SK-N-SH (cell line): ENCODE data around the gene BRD3. TPM values are rescaled to one million over a fixed set of nuclear protein-coding genes. Genes with fewer than 3 reads are reported as not detected.
A peak's percentile ranks its signal among the peaks of the same experiment; 100 is the strongest.

ENCODE experiments used
- CTCF ChIA-PET: fragments of 300-600, 350-600 bp; formaldehyde crosslinking; extraction: SDS; loops from one replicate; lab custom pipeline; 2021; lab: Yijun Ruan, JAX
- POLR2A ChIA-PET: fragments of 350-600 bp; sonication (Branson Sonifier 250); formaldehyde crosslinking; extraction: SDS; loops from one replicate; lab custom pipeline; 2020; ENCODE audit warnings: antibody characterized with exemption, inconsistent platforms; lab: Yijun Ruan, JAX
- DNase-seq: peaks from one replicate; pipeline ENCODE4 v3.0.0; 2012
- H2AFZ ChIP-seq: fragments of 200-600 bp; sonication (generic); 2 replicates; pipeline ENCODE4 v1.8.1; 2016; ENCODE audit warnings: antibody characterized with exemption, mild to moderate bottlenecking, low read depth
- H3F3A ChIP-seq: fragments of 200-600 bp; sonication (generic); replicated peaks from 2 replicates; pipeline ENCODE3; 2016; ENCODE audit warnings: antibody characterized with exemption, mild to moderate bottlenecking; ENCODE audit not compliant: insufficient read depth
- H3K27ac ChIP-seq, 2 experiments: fragments of 200-500 bp in 1 of 2; fragments of 200-600 bp in 1 of 2; sonication (Bioruptor generic) in 1 of 2; sonication (generic), shearing (Covaris generic) in 1 of 2; 2 replicates each; pipeline versions ENCODE4 v1.5.1 to v1.6.1; 2014 to 2016; ENCODE audit warnings: low read depth in 2 of 2, inconsistent platforms in 1 of 2, low read length in 1 of 2, mild to moderate bottlenecking in 1 of 2, mixed read lengths in 1 of 2
- H3K27me3 ChIP-seq: fragments of 200-600 bp; sonication (generic), shearing (Covaris generic); 2 replicates; pipeline ENCODE4 v1.6.1; 2016; ENCODE audit warnings: mixed run types; ENCODE audit not compliant: insufficient read depth
- H3K36me3 ChIP-seq, 2 experiments: fragments of 200-500 bp in 1 of 2; fragments of 200-600 bp in 1 of 2; sonication (Bioruptor generic) in 1 of 2; sonication (generic) in 1 of 2; replicated peaks in 1 of 2; 2 replicates each; pipeline versions ENCODE3 to v1.5.1; 2014 to 2016; ENCODE audit warnings: low read length in 1 of 2, mild to moderate bottlenecking in 1 of 2; ENCODE audit not compliant: insufficient read depth in 2 of 2, control insufficient read depth in 1 of 2
- H3K4me1 ChIP-seq, 2 experiments: fragments of 200-500 bp in 1 of 2; fragments of 200-600 bp in 1 of 2; sonication (Bioruptor generic) in 1 of 2; sonication (generic), shearing (Covaris generic) in 1 of 2; 2 replicates each; pipeline versions ENCODE4 v1.5.1 to v1.6.1; 2014 to 2016; ENCODE audit warnings: low read depth in 1 of 2, low read length in 1 of 2, mixed run types in 1 of 2; ENCODE audit not compliant: insufficient read depth in 2 of 2, control insufficient read depth in 1 of 2
- H3K4me2 ChIP-seq: fragments of 200-600 bp; sonication (generic), shearing (Covaris generic); 2 replicates; pipeline ENCODE4 v1.6.1; 2017; ENCODE audit warnings: mixed run types
- H3K4me3 ChIP-seq, 2 experiments: fragments of 200-500 bp in 1 of 2; fragments of 200-600 bp in 1 of 2; sonication (Bioruptor generic) in 1 of 2; sonication (generic), shearing (Covaris generic) in 1 of 2; 2 replicates each; pipeline versions ENCODE4 v1.5.1 to v1.8.1; 2014 to 2016; ENCODE audit warnings: low read depth in 2 of 2, inconsistent platforms in 1 of 2, low read length in 1 of 2, mild to moderate bottlenecking in 1 of 2, mixed read lengths in 1 of 2, moderate library complexity in 1 of 2
- H3K79me2 ChIP-seq: fragments of 200-600 bp; sonication (generic); 2 replicates; pipeline ENCODE4 v1.8.1; 2017; ENCODE audit warnings: mild to moderate bottlenecking; ENCODE audit not compliant: insufficient read depth
- H3K9ac ChIP-seq: fragments of 200-600 bp; sonication (generic); 2 replicates; pipeline ENCODE4 v1.6.1; 2017; ENCODE audit warnings: mixed run types
- H3K9me2 ChIP-seq: fragments of 200-600 bp; sonication (generic); 2 replicates; pipeline ENCODE4 v1.6.1; 2017; ENCODE audit warnings: mixed run types
- H3K9me3 ChIP-seq: fragments of 200-600 bp; sonication (generic); 2 replicates; pipeline ENCODE4 v1.6.1; 2017; ENCODE audit warnings: mixed run types, mild to moderate bottlenecking, moderate library complexity
- H4K20me1 ChIP-seq: fragments of 200-600 bp; sonication (generic); 2 replicates; pipeline ENCODE4 v1.6.1; 2017; ENCODE audit warnings: mild to moderate bottlenecking, mixed run types; ENCODE audit not compliant: insufficient read depth
- CHD2 ChIP-seq: fragments of 150-350 bp; IDR thresholded peaks from 2 replicates; pipeline ENCODE4 v1.6.1; 2018; ENCODE audit warnings: low read length; ENCODE audit not compliant: partially characterized antibody
- ELF1 ChIP-seq: IDR thresholded peaks from 2 replicates; pipeline ENCODE4 v1.4.0; 2012
- FOSL2 ChIP-seq: IDR thresholded peaks from 2 replicates; pipeline ENCODE4 v1.4.0; 2012; ENCODE audit warnings: low read depth, mild to moderate bottlenecking, moderate library complexity, borderline replicate concordance
- FOXM1 ChIP-seq: IDR thresholded peaks from 2 replicates; pipeline ENCODE4 v1.4.0; 2012; ENCODE audit warnings: low read depth, mild to moderate bottlenecking
- GATA2 ChIP-seq: sonication (generic); formaldehyde crosslinking; IDR thresholded peaks from 2 replicates; pipeline ENCODE4 v1.5.0; 2020; ENCODE audit warnings: mild to moderate bottlenecking, missing genetic modification reagents
- MXI1 ChIP-seq: IDR thresholded peaks from 2 replicates; pipeline ENCODE4 v1.6.1; 2012; ENCODE audit warnings: mild to moderate bottlenecking, low read depth, low read length, improper control_type of control experiment
- NFIC ChIP-seq: IDR thresholded peaks from 2 replicates; pipeline ENCODE4 v1.4.0; 2012; ENCODE audit warnings: borderline replicate concordance
- RAD21 ChIP-seq: IDR thresholded peaks from 2 replicates; pipeline ENCODE4 v1.6.1; 2012; ENCODE audit warnings: mild to moderate bottlenecking, low read length
- RCOR1 ChIP-seq: fragments of 150-350 bp; IDR thresholded peaks from 2 replicates; pipeline ENCODE4 v1.6.1; 2017; ENCODE audit warnings: antibody characterized with exemption, low read length
- SIN3A ChIP-seq: IDR thresholded peaks from 2 replicates; pipeline ENCODE4 v1.6.1; 2012; ENCODE audit warnings: low read depth, mild to moderate bottlenecking, low read length, moderate library complexity, borderline replicate concordance
- SMC3 ChIP-seq: IDR thresholded peaks from 2 replicates; pipeline ENCODE4 v1.6.1; 2012; ENCODE audit warnings: low read depth, low read length, improper control_type of control experiment
- TCF12 ChIP-seq: IDR thresholded peaks from 2 replicates; pipeline ENCODE4 v1.4.0; 2012
- TEAD4 ChIP-seq: IDR thresholded peaks from 2 replicates; pipeline ENCODE4 v1.4.0; 2012; ENCODE audit warnings: mild to moderate bottlenecking, borderline replicate concordance; ENCODE audit not compliant: insufficient read depth
- YY1 ChIP-seq: IDR thresholded peaks from 2 replicates; pipeline ENCODE4 v1.4.0; 2012; ENCODE audit warnings: low read depth, mild to moderate bottlenecking
- WGBS: methylation state at CpG from one replicate; pipeline ENCODE4 v1.1.6; 2017; ENCODE audit warnings: low lambda C conversion rate; 5-methylcytosine and 5-hydroxymethylcytosine counted together
- polyA plus RNA-seq, 3 experiments: library from polyadenylated mRNA; depleted of rRNA; stranded (reverse); fragments of >200 nt; gene quantifications; 2 replicates each; pipeline ENCODE4 v1.2.3, GENCODE V29; 2012
- TF ChIP-seq, protein P1 (sequence below): IDR thresholded peaks from 2 replicates; pipeline ENCODE4 v1.4.0; 2012; ENCODE audit warnings: low read depth
- TF ChIP-seq, protein P2 (sequence below): fragments of 200-600 bp; sonication (generic); IDR thresholded peaks from 2 replicates; pipeline ENCODE4 v1.6.1; 2017; ENCODE audit warnings: antibody characterized with exemption, mild to moderate bottlenecking, moderate library complexity
- TF ChIP-seq, protein P3 (sequence below): IDR thresholded peaks from 2 replicates; pipeline ENCODE4 v1.4.0; 2012; ENCODE audit warnings: low read depth, borderline replicate concordance
- TF ChIP-seq, protein P4 (sequence below): IDR thresholded peaks from 2 replicates; pipeline ENCODE4 v1.4.0; 2012; ENCODE audit warnings: low read depth, borderline replicate concordance
- TF ChIP-seq, protein P5 (sequence below): fragments of 150-350 bp; IDR thresholded peaks from 2 replicates; pipeline ENCODE4 v1.6.1; 2016; ENCODE audit warnings: mild to moderate bottlenecking, low read depth, low read length
- TF ChIP-seq, protein P6 (sequence below): fragments of 150-350 bp; IDR thresholded peaks from 2 replicates; pipeline ENCODE4 v1.6.1; 2017; ENCODE audit warnings: antibody characterized with exemption, low read length, low read depth, borderline replicate concordance

BRD3 gene
- polyA plus RNA-seq, 1 of the 3 experiments (the other 2 are of a cell fraction) = 11.4 TPM

DNA sequence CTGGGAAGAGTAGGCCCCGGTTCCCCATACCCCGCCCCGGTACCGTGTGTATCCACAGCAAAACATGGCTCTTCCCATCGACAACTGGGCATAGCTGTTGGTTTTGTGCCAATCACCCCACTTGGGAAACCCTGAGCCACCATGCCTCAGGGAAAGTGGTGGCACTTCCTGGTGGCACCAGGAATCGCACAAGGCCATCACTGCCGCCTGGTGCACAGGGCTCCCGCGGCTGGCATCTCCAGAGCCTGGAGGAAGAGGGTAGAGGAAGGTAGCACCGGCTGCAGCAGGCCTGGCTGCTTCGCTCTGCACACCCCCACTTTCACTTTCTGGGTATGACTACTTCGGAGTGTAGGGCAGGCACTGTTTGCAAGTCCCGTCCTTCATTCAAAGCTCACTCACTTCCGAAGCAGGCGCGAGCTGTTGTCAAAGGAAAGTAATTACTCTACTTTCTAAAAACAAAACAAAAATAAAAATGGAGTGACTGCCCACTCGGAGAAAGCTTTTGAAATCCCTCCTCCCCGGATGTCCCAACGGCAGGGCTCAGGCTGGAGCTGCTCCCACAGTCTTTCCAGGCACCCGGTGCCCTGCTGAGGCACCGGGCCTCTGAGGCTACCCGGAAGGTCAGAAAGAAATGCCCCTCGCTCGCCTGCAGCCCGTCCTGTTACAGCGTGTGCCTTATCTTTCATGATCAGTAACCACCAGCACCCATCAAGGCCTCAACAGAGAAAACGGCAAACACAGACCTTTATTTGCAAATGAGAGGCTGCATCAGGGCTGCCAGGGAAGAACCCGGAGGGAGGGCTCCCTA, 2.0 kb downstream of the BRD3 start:
- Histone ChIP-seq H3F3A (peaks cover 8% of the 10 kb centered on the region), H4K20me1 (peaks cover 58% of the 10 kb centered on the region), H3K4me2 (peak overlapping the region; percentile 100), H2AFZ (no peak overlapping the region), H3K27me3 (peaks cover 17% of the 10 kb centered on the region; the same call in 1 of the 2 replicates), H3K9ac (peak overlapping the region; percentile 95), H3K4me1 (peaks cover 0 to 42% of the 10 kb centered on the region in 2 experiments; a peak in 1 of 4 replicates), H3K36me3 (no peaks in the 10 kb centered on the region), H3K9me3 (no peaks in the 10 kb centered on the region), H3K9me2 (no peaks in the 10 kb centered on the region), H3K27ac (peak overlapping the region; percentile 56 to 88)
- peak; percentile 76 for DNase-seq
- POLR2A ChIA-PET = interaction anchor here (0.9 to 1.6 kb wide), 3 partner anchors 40 to 99 kb away, joined by 3 to 4 read pairs (median 4); partner anchors contain the start of genes BRD3OS and WDR5
- 25% methylated on average over 21 of the region's 28 CpGs for WGBS
- peak; percentile 85 for TF ChIP-seq GATA2 (CRISPR knock-in tag)
- peak; percentile 76 for TF ChIP-seq MXI1
- no peak for TF ChIP-seq SIN3A
- TF ChIP-seq, all 33 proteins: peak for 2
- CTCF ChIA-PET = interaction anchor here (0.9 to 2.2 kb wide), 4 partner anchors 13 to 283 kb away, joined by 3 to 6 read pairs (median 4); partner anchors contain the start of gene BRD3OS
- Histone ChIP-seq H3K4me3 (peak overlapping the region; percentile 88 to 93), H3K79me2 (peaks cover 63% of the 10 kb centered on the region)

DNA sequence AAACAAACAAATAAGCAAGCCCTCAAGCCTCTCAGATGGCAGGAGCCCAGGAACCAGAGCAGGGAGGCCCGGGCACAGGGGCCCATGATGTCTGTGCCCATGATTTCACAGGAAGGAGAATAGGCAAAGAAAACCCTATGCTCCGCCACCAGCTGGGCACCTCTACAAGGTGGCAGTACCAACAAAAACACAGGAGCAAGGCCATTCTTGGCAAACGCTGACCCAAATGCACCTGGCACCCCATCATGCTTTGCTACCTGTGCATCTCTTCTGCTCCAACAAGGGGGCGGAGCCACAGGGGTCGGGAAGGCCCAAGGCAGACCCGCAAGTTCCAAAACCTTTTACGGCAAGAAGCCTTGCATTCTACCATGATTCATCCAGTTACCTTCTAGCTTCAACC, 3.1 kb downstream of the BRD3 start:
- ChIA-PET POLR2A (no interaction called here), CTCF (interaction anchor here (0.7 to 2.2 kb wide), 4 partner anchors 10 to 478 kb away, joined by 3 to 5 read pairs (median 4); partner anchors contain the start of gene BRD3OS)
- no peak overlapping the region for H2AFZ ChIP-seq
- no peak for DNase-seq
- peaks cover 0 to 45% of the 10 kb centered on the region in 2 experiments; a peak in 1 of 4 replicates for H3K4me1 ChIP-seq
- peak overlapping the region; percentile 100; the same call in 1 of the 2 replicates for H3K4me2 ChIP-seq
- no peak overlapping the region for H3K9ac ChIP-seq
- H3K27ac ChIP-seq = no peak overlapping the region
- no peak overlapping the region for H3K4me3 ChIP-seq
- no peaks in the 10 kb centered on the region for H3K9me3 ChIP-seq
- H3K9me2 ChIP-seq = no peaks in the 10 kb centered on the region
- peaks cover 6% of the 10 kb centered on the region; the same call in 1 of the 2 replicates for H3K27me3 ChIP-seq
- no peaks in the 10 kb centered on the region for H3K36me3 ChIP-seq
- peaks cover 69% of the 10 kb centered on the region for H4K20me1 ChIP-seq
- peaks cover 74% of the 10 kb centered on the region for H3K79me2 ChIP-seq
- H3F3A ChIP-seq = peaks cover 8% of the 10 kb centered on the region
- WGBS = 95% methylated on average over 5 of the region's 7 CpGs
- no peak for TF ChIP-seq TEAD4
- no peak for TF ChIP-seq CHD2
- TF ChIP-seq, protein P1, sequence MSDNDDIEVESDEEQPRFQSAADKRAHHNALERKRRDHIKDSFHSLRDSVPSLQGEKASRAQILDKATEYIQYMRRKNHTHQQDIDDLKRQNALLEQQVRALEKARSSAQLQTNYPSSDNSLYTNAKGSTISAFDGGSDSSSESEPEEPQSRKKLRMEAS = no peak
- TF ChIP-seq, protein P2, sequence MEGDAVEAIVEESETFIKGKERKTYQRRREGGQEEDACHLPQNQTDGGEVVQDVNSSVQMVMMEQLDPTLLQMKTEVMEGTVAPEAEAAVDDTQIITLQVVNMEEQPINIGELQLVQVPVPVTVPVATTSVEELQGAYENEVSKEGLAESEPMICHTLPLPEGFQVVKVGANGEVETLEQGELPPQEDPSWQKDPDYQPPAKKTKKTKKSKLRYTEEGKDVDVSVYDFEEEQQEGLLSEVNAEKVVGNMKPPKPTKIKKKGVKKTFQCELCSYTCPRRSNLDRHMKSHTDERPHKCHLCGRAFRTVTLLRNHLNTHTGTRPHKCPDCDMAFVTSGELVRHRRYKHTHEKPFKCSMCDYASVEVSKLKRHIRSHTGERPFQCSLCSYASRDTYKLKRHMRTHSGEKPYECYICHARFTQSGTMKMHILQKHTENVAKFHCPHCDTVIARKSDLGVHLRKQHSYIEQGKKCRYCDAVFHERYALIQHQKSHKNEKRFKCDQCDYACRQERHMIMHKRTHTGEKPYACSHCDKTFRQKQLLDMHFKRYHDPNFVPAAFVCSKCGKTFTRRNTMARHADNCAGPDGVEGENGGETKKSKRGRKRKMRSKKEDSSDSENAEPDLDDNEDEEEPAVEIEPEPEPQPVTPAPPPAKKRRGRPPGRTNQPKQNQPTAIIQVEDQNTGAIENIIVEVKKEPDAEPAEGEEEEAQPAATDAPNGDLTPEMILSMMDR = no peak
- TF ChIP-seq, protein P3, sequence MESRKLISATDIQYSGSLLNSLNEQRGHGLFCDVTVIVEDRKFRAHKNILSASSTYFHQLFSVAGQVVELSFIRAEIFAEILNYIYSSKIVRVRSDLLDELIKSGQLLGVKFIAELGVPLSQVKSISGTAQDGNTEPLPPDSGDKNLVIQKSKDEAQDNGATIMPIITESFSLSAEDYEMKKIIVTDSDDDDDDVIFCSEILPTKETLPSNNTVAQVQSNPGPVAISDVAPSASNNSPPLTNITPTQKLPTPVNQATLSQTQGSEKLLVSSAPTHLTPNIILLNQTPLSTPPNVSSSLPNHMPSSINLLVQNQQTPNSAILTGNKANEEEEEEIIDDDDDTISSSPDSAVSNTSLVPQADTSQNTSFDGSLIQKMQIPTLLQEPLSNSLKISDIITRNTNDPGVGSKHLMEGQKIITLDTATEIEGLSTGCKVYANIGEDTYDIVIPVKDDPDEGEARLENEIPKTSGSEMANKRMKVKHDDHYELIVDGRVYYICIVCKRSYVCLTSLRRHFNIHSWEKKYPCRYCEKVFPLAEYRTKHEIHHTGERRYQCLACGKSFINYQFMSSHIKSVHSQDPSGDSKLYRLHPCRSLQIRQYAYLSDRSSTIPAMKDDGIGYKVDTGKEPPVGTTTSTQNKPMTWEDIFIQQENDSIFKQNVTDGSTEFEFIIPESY = no peak
- TF ChIP-seq, protein P4, sequence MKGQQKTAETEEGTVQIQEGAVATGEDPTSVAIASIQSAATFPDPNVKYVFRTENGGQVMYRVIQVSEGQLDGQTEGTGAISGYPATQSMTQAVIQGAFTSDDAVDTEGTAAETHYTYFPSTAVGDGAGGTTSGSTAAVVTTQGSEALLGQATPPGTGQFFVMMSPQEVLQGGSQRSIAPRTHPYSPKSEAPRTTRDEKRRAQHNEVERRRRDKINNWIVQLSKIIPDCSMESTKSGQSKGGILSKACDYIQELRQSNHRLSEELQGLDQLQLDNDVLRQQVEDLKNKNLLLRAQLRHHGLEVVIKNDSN = no peak
- no peak for TF ChIP-seq FOSL2
- no peak for TF ChIP-seq RCOR1
- no peak for TF ChIP-seq RAD21
- TF ChIP-seq, protein P5, sequence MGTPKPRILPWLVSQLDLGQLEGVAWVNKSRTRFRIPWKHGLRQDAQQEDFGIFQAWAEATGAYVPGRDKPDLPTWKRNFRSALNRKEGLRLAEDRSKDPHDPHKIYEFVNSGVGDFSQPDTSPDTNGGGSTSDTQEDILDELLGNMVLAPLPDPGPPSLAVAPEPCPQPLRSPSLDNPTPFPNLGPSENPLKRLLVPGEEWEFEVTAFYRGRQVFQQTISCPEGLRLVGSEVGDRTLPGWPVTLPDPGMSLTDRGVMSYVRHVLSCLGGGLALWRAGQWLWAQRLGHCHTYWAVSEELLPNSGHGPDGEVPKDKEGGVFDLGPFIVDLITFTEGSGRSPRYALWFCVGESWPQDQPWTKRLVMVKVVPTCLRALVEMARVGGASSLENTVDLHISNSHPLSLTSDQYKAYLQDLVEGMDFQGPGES = no peak
- no peak for TF ChIP-seq YY1
- no peak for TF ChIP-seq TCF12
- no peak for TF ChIP-seq NFIC
- TF ChIP-seq FOXM1 = no peak
- TF ChIP-seq, protein P6, sequence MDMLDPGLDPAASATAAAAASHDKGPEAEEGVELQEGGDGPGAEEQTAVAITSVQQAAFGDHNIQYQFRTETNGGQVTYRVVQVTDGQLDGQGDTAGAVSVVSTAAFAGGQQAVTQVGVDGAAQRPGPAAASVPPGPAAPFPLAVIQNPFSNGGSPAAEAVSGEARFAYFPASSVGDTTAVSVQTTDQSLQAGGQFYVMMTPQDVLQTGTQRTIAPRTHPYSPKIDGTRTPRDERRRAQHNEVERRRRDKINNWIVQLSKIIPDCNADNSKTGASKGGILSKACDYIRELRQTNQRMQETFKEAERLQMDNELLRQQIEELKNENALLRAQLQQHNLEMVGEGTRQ = no peak
- no peak for TF ChIP-seq ELF1
- TF ChIP-seq SMC3 = no peak
